ENCODE data around the gene XYLT1. TPM values are rescaled to one million over a fixed set of nuclear protein-coding genes. Genes with fewer than 3 reads are reported as not detected.

The XYLT1 gene
- total RNA-seq, 1 experiment from 2014 or later: 7.5 TPM

DNA sequence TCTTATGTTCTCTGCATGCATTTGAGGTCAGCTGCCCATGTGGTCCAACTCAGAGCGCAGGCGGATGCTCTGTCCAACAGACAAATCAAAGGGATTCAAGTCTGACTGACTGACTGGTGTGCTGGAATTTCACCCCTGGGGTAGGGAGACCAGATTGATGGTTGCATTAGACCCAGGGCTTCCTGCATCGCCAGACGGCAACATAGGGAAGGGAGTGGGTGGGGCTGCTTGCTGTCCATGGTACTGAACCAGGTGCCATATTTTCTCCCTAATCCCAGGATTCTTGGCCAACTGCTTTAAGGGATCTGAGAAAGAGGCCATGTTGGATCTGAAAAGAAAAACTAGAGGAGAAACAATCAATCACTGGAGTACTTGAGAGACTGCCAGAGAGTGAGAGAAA lies 332.0 kb downstream of the XYLT1 start:
- TF ChIP-seq, protein P1, sequence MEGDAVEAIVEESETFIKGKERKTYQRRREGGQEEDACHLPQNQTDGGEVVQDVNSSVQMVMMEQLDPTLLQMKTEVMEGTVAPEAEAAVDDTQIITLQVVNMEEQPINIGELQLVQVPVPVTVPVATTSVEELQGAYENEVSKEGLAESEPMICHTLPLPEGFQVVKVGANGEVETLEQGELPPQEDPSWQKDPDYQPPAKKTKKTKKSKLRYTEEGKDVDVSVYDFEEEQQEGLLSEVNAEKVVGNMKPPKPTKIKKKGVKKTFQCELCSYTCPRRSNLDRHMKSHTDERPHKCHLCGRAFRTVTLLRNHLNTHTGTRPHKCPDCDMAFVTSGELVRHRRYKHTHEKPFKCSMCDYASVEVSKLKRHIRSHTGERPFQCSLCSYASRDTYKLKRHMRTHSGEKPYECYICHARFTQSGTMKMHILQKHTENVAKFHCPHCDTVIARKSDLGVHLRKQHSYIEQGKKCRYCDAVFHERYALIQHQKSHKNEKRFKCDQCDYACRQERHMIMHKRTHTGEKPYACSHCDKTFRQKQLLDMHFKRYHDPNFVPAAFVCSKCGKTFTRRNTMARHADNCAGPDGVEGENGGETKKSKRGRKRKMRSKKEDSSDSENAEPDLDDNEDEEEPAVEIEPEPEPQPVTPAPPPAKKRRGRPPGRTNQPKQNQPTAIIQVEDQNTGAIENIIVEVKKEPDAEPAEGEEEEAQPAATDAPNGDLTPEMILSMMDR (IDR thresholded peaks at IDR 0.05; ENCODE audit: unreplicated experiment): no peak
- Mint-ChIP-seq H3K27ac (ENCODE audit: unreplicated experiment) (no peak overlapping the region), H3K9me3 (ENCODE audit: low read depth, unreplicated experiment) (peaks cover 2% of the 10 kb centered on the region), H3K4me3 (ENCODE audit: low read depth, unreplicated experiment) (no peak overlapping the region), H3K27me3 (ENCODE audit: unreplicated experiment) (no peaks in the 10 kb centered on the region), H3K4me1 (ENCODE audit: low read depth, unreplicated experiment) (no peaks in the 10 kb centered on the region), H3K36me3 (ENCODE audit: insufficient read depth, unreplicated experiment) (no peaks in the 10 kb centered on the region)
- CTCF ChIA-PET: no interaction called here
- intact Hi-C loops (cut with micrococcal nuclease; ENCODE audit: unreplicated experiment): no loop called here
- DNase-seq: no peak
- BruUV-seq (replicated peaks): no TSS peak

DNA sequence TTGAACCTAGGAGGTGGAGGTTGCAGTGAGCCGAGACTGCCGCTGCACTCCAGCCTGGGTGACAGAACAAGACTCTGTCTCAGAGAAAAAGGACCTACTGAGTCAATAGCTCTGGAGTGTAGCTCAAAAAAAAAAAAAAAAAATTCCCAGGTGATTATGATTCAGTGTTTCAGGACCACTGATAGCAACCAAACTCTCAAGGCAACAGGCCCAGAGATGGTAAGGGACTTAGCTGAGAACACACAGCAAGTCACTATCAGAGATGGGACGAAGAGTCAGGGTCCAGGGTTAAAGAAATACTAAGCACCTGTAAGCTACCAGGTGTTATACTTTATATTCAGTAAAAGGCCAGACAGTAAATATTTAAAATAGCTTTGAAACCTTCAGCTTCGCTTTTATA lies 335.3 kb downstream of the XYLT1 start:
- H3K4me1 Mint-ChIP-seq (ENCODE audit: low read depth, unreplicated experiment): no peaks in the 10 kb centered on the region
- intact Hi-C loops (cut with micrococcal nuclease; ENCODE audit: unreplicated experiment): no loop called here

GRCh38 chr16:17134586-17134985 lies 336.2 kb downstream of the XYLT1 start:
- Mint-ChIP-seq H3K9me3 (ENCODE audit: low read depth, unreplicated experiment) (peaks cover 2% of the 10 kb centered on the region), H3K4me1 (ENCODE audit: low read depth, unreplicated experiment) (no peaks in the 10 kb centered on the region), H3K4me3 (ENCODE audit: low read depth, unreplicated experiment) (no peak overlapping the region), H3K27me3 (ENCODE audit: unreplicated experiment) (no peaks in the 10 kb centered on the region), H3K36me3 (ENCODE audit: insufficient read depth, unreplicated experiment) (no peaks in the 10 kb centered on the region), H3K27ac (ENCODE audit: unreplicated experiment) (no peak overlapping the region)
- CTCF ChIA-PET: no interaction called here
- DNase-seq: no peak
- intact Hi-C loops (cut with micrococcal nuclease; ENCODE audit: unreplicated experiment): no loop called here
- TF ChIP-seq, protein P1 (IDR thresholded peaks at IDR 0.05; ENCODE audit: unreplicated experiment): no peak
- BruUV-seq (replicated peaks): no TSS peak

More for the DNA sequence above, 335.3 kb downstream of the XYLT1 start:
- CTCF ChIA-PET: no interaction called here
- DNase-seq: no peak
- TF ChIP-seq, protein P1 (IDR thresholded peaks at IDR 0.05; ENCODE audit: unreplicated experiment): no peak
- H3K36me3 Mint-ChIP-seq (ENCODE audit: insufficient read depth, unreplicated experiment): no peaks in the 10 kb centered on the region
- H3K9me3 Mint-ChIP-seq (ENCODE audit: low read depth, unreplicated experiment): peaks cover 2% of the 10 kb centered on the region
- BruUV-seq (replicated peaks): no TSS peak
- no peak overlapping the region for H3K4me3 Mint-ChIP-seq (ENCODE audit: low read depth, unreplicated experiment)
- no peak overlapping the region for H3K27ac Mint-ChIP-seq (ENCODE audit: unreplicated experiment)
- no peaks in the 10 kb centered on the region for H3K27me3 Mint-ChIP-seq (ENCODE audit: unreplicated experiment)

GRCh38 chr16:17133851-17134250 lies 336.9 kb downstream of the XYLT1 start:
- intact Hi-C loops (cut with micrococcal nuclease; ENCODE audit: unreplicated experiment): no loop called here
- TF ChIP-seq, protein P1 (IDR thresholded peaks at IDR 0.05; ENCODE audit: unreplicated experiment): no peak
- no peak for DNase-seq
- Mint-ChIP-seq H3K36me3 (ENCODE audit: insufficient read depth, unreplicated experiment) (no peaks in the 10 kb centered on the region), H3K27ac (ENCODE audit: unreplicated experiment) (no peak overlapping the region), H3K9me3 (ENCODE audit: low read depth, unreplicated experiment) (peaks cover 2% of the 10 kb centered on the region), H3K27me3 (ENCODE audit: unreplicated experiment) (no peaks in the 10 kb centered on the region), H3K4me3 (ENCODE audit: low read depth, unreplicated experiment) (no peak overlapping the region), H3K4me1 (ENCODE audit: low read depth, unreplicated experiment) (no peaks in the 10 kb centered on the region)
- no TSS peak for BruUV-seq (replicated peaks)
- CTCF ChIA-PET: no interaction called here
